IPS-NIHi7 (cell line): ENCODE data around the gene IGSF11.
A peak's percentile ranks its signal among the peaks of the same experiment; 100 is the strongest.
"Not testable (repeated sequence)": the region's sequence is repeated elsewhere in the genome, so short reads cannot be mapped to it uniquely, and the experiment has no call there.

Source experiments
- DNase-seq: peaks from one replicate; pipeline ENCODE4 v3.0.0; 2012; ENCODE audit warnings: mixed read lengths; ENCODE audit errors: extremely low spot score

Gene IGSF11, protein sequence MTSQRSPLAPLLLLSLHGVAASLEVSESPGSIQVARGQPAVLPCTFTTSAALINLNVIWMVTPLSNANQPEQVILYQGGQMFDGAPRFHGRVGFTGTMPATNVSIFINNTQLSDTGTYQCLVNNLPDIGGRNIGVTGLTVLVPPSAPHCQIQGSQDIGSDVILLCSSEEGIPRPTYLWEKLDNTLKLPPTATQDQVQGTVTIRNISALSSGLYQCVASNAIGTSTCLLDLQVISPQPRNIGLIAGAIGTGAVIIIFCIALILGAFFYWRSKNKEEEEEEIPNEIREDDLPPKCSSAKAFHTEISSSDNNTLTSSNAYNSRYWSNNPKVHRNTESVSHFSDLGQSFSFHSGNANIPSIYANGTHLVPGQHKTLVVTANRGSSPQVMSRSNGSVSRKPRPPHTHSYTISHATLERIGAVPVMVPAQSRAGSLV

DNA sequence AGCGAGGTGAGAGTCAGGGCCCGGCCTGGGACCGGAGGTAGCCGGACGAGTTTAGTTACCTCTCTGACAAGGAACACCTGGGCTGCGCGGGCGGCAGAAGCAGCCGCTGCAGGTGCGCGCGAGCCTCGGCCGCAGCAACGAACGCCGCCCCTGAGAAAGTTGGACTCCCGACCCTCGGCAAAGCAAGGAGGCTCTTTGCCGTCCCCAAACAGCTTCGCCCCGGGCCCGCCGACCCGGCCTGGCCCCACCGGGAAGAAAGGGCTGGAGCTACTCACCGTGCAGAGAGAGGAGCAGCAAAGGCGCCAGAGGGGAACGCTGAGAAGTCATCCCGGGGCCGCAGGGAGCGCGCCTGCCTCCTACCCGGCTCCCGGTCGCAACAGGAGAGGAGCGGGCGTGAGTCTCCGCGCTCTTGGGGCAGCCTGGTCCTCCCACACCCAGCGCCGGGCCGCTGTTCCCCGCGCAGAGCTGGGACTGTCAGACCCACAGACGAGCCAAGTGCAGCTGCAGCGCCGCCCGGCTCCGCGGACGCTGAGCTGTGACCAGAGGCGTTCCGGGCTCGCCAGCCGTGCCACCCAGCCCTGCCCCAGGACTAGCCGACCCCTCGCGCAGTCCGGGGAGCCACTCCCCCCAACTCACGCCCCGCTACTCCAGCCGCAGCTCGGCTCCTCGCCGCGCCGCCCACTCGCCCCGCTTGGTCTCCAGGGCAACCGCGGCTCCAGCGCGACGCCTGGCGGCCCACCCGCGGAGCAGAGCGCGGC lies at the start of gene IGSF11:
IGSF11 (minus strand) TSS at position 591 of the 758 bp plus-strand sequence; CDS start at position 327, 264 bp downstream.
- peak; percentile 86 for DNase-seq

DNA sequence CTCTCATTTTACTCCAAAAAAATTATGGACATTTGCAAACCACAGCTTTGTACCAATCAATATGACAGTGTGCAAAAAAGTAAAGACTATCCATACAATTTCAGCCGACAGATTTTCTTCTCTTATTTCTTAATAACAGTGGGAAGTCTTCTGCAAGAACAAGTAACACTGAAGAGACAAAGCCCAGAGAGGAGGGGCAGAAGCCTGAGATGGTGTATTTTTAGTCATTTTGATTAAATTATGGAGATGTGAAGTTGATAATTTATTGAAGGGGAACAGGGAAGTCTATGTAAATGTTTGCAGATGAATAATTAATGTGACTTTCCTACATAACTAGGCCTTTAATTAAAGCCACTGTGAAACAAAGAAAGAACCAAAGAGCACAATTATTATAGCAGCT lies 45.7 kb upstream of the IGSF11 start:
- DNase-seq = no peak

DNA sequence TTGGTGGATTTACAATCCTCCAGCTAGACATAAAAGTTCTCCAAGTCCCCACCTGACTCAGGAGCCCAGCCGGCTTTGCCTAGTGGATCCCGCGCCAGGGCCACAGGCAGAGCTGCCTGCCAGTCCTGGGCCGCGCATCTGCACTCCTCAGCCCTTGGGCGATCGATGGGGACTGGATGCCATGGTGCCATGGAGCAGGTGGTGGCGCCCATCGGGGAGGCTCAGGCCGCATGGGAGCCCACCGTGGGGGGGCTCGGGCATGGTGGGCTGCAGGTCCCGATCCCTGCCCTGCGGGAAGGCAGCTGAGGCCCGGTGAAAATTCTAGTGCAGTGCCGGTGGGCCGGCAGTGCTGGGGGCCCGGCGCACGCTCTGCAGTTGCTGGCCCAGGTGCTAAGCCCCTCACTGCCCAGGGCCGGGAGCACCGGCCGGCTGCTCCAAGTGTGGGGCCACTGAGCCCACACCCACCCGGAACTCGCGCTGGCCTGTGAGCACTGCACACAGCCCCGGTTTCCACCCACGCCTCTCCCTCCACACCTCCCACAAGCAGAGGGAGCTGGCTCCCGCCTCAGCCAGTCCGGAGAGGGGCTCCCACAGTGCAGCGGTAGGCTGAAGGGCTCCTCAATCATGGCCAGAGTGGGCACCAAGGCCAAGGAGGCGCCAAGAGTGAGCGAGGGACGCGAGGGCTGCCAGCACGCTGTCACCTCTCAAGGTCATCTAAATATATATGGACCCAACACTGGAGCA lies 38.8 kb upstream of the IGSF11 start:
- no peak for DNase-seq

DNA sequence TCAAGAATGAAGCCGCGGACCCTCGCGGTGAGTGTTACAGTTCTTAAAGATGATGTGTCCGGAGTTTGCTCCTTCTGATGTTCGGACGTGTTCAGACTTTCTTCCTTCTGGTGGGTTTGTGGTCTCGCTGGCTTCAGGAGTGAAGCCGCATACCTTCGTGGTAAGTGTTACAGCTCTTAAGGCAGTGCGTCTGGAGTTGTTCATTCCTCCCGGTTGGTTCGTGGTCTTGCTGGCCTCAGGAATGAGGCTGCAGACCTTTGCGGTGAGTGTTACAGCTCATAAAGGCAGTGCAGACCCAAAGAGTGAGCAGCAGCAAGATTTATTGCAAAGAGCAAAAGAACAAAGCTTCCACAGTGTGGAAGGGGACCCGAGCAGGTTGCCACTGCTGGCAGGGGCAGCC lies 37.8 kb upstream of the IGSF11 start:
- DNase-seq = not testable (repeated sequence)

DNA sequence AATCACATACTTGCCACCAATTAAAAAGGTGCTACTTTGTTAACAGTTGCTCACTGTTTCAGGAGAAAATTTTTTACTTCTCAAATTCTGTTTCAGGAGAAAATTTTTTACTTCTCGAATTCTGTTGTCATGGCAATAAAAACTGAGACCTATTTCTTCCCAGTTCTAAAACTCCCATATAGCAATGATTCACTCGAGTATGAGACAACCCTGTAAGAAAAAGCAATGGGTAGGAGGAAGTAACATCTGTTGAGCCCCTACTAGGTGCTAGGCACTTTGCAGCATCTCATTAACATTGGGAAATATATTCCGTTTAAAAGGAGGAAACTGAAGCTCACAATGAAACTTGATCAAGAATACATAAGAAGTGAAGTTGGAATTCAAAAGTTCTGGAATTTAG lies 35.1 kb upstream of the IGSF11 start:
- DNase-seq = no peak

DNA sequence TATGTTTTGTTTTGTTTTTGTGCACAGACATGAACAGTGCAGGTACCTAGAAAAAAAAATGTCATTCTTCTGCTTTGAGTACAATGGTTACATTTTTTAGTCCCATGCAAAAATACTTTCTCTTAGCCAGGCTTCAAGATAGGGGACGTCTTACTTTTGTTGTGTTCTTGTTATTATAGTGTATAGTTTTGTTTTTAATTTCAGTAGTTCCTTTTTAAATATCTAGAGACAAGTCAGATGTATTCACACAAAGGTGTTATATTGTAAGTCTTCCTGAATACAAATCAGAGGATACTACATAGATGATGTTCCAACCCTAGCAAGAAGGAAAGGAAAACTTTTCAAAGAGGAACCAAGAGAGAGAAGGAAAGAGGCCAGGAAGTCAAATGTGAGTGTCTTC lies 28.8 kb upstream of the IGSF11 start:
- no peak for DNase-seq

DNA sequence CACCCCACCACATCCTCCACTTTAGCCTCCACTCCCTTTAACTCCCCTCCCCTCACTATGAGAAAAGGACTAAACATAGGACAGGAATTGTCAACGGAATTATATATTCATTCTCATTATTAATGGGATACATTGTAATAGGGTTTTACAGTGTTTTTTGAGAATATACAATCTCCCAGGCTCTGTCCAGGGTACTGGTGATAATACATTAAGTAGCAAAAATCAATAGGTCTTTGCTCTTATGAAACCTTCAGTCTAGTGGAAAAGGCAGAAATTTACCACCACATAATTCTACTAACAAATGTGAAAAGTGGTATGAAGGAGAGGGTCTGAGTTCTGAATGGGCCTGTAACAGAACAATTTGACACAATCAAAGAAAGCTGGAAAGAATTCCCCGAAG lies 28.2 kb upstream of the IGSF11 start:
- DNase-seq = no peak

DNA sequence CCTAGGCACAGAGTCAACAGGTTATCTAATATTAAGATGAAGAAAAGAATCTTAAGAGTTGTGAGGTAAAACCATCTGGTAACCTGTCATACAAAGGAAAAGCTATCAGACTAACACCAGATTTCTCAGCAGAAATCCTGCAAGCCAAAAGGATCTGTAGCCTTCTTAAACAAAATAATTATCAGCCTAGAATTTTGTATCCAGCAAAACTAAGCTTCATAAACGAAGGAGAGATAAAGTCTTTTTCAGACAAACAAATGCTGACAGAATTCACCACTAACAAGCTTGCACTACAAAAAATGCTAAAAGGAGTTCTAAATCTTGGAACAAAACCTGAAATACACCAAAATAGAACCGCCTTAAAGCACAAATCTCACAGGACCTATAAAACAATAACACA lies 9.9 kb upstream of the IGSF11 start:
- no peak for DNase-seq

DNA sequence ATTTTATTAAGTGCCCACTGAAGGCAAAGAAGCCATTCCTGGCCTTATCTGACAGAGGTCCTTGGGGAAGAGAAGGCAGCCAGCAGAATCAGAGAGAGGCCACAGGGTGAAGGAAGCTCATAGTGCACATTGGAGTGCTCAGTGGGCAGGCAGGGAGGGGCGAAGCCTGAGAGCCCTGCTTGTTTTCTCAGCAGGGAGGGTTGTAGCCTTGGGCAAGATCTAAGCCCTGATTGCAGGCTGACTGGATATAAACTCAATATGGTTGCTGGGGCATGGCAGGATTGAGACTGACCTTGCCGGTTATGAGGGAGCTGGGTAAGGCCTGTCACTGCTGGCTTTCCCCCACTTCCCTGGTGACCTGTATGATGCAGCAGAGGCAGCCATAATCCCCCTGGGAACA lies 7.5 kb upstream of the IGSF11 start:
- no peak for DNase-seq

DNA sequence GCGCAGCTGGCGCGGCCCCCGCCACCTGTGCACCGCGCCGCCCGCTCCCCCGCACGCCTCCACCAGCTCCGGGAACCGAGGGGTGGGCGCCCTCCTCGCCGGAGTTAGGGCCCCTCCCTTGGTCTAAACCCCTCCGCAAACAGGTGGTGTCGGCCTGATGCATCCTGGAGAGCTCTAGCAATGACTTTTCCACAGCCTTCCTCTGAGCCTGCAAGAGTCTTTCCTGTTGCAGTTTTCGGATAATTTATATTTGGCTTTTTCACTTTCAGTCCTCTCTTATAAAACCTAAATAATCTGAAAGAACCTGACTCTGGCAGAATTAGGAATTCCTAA lies 334 bp upstream of the IGSF11 start:
- DNase-seq = no peak

DNA sequence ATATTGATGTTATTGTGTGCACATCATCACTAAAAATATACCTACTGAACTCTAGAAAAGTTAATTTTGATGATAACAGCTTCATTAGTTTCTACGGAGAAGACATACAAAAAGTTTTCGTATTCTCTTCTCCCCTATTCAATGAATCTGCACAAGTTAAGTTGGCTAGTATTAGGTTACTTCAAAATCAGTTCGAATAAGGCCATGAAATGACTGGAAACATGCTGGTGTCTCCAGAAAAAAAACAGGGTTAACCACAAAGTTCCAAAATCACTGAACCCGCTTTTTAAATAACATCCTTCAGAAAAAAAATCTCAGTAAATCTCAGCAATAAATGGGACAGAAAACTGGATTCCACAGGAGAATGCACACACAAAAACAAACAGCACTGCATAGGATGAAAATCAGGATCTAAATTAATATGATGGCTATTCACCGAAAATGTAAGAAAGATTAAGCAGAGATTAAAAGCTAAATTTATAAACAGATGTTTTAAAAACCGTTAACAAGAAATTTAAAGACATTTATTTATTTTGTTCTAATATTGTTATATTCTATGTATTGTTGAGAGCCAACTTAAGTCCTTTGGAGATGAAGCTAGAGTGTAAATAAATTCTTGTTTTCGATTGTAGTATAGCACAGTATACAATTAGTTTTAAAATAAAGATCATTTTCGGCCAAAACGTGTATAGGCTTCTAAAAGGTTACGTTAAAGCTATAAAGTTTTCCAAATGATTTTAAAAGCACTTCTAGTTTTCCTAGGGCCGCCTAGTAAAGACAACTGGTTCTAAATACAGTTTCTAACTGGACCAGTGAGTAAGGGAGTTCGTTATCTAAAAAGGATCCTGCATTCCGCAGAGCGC lies 1.0 kb downstream of the IGSF11 start:
- no peak for DNase-seq

DNA sequence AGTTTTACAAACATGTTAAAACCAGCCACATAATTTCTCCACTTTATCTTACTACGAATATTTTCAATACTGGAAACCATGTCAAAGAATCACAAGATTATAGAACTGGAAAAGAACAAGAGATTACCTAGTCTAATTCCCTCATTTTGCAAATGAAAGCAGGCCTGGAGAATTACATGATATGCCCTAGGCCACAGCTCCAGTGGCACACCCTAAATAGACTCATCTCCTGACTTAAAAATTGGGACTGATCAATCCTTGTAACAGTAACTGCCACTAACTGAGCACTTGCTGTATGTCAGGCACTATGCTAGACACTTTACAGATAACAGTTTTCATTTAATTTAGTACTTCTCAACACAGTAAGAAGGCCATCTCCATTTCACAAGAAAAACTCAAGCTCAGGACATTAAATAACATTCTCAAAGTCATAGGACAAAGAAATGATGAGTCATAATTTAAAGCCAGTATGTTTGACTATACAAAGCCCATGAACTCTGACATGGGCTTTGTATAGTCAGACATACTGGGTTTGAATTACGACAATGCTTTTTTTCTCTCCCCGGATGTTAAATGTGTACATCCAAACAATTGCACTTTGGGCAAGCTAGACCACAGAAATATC lies 9.4 kb downstream of the IGSF11 start:
- no peak for DNase-seq

DNA sequence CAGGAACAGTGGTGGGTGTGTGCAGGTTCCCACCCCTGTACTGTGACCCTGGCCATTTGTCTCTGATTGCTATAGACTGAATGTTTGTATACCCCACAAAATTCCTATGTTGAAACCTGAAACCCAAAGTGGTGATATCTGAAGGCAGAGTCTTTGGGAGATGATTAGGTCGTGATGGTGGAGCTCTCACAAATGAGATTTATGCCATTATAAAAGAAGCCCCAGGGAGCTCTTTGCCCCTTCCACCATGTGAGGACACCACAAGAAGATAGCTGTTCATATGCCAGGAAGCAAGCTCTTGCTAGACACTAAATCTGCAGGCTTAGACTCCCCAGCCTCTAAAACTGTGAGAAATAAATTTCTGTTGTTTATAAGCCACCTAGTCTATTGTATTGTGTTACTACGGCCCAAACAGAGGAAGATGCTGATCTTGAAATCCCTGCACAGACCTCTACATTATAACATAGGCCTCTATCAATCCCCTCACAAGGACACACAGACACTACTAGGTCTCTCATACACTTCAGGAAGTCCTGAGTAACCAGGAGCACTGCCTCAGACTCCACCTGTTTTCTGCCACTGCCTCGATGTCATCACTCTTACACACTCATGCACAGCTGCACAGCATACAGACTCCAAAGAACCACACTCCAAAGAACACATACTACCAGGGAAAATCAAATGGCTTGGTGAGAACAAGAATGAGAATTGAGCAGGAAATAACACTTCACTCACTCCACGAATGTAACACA lies 14.7 kb downstream of the IGSF11 start:
- DNase-seq = no peak

DNA sequence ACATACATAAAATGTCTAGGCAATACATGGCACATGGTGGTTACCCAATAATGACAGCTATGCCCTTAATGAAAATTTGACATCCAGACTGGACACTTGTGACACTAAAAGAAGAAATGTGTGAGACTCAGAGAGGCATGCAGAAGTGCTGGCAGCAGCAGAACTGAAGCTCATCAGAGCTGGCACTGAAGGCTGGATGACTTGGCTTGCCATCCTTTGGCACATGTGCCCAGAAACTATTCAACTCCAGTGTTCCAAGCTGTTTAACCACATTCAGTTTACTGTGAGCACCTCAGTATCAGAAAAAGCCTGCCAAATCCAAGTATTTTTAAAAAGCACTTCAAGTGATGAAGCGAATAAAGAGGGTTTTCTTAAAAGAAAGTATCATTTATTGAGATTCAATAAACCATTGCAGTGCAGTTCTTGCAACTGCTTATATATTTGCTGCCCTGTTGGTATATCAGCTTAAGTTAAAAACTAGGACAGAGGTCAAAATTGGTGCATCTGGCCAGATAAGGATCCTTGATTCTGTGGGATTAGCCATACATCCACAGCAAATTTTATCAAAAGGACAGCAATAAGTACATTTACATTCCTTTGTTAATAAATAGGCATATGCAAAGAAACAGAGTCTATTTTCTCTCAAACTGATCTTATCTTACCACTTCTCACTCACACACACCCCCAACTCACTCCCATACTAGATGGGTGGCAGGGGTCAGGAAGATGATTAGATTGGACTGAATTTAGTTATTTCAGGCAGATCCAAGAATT lies 15.8 kb downstream of the IGSF11 start:
- DNase-seq = no peak

DNA sequence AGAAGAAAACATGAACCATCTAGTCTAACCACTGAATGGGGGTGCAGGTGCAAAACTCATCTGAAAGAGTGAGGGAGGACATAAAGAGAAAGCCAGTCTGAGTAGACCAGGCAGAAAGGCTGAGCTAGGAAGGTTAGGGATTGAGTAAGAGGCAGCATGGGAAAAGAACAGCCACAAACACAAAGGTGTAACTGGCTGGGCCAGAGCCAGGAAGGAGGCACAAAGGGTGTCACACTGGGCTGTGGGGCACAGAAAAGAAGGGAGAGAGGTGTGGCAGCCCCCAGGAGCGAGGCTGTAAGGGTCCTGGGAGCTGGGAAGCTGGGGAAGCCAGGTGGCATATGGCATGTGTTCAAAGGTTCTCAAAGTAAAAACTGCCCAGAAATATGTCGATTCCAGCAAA lies 18.7 kb downstream of the IGSF11 start:
- DNase-seq = no peak

DNA sequence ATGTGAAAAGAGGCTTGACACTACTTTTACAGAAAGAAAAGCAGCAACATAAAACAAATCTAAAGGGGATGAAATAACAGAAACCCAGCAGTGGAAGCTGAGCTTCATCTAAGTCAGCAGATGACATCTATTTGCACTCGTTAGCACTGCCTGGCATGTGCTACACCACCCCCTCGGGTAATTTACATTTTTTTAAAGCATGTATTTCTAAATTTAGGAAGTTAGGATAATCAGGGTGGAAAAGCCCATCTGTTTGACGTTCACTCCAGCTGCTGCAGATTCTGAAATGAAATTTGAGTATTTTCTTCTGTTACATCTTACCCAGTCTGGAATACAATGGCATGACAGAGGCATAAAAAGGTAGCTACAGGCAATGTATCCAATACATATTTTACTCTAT lies 20.7 kb downstream of the IGSF11 start:
- no peak for DNase-seq

DNA sequence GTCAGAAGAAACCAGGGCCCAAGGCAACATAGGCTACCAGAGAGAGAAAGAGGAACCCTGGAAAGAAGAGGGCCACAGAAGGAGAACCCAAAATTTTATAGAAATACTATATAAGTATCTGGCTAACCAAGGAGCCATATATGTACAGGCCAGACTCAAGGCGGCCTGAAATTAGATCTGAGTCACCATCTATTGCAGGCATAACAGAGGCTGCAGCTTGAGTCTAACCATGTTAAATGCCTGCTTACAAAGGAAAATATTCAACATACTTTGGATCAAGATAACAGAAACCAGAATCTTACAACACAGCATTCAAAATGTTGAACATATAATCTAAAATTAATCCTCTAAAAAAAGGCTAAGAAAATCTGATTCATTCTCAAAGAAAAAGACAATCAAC lies 23.1 kb downstream of the IGSF11 start:
- no peak for DNase-seq

DNA sequence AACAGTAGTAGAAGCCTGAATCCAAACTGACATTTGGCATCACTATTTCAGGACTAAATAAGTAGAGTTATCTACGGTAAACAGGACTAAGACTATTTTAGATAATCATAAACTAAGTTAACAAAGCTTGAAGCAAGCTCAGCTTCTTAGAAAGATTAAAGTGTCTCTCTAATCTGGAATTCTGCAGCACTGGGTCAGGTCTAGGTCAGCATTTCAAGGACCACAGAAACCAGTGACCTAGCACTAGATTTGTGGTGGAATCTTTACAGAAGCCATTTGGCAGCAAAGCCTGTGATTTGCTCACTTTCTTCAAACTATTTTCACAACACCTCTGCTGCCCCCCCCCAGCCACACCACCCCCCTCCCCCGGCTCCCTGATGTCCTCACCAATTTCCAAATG lies 37.5 kb downstream of the IGSF11 start:
- DNase-seq = no peak

DNA sequence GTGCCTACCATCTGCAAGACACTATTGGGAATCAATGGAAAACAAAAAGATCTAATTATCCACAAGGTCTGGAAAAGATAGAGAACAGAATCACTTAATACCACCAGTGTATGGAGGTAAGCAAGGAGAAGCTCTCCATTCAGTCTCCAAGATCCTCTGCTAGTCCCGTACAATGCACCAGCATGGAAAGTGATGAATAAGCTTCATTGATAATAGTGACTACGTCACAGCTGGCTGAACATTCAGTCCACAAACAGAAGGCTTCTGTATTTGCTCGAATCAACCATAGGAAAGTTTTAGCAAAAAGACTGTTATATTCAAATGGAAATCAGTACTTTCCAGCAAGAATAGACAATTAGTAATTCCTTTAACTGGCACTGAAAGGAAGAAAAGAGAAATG lies 42.9 kb downstream of the IGSF11 start:
- no peak for DNase-seq
